Measurements from ENCODE around the gene RAB44. TPM values are rescaled to one million over a fixed set of nuclear protein-coding genes. Genes with fewer than 3 reads are reported as not detected.

RAB44 gene
- total RNA-seq, 1 experiment from 2014 or later, result not detected

DNA sequence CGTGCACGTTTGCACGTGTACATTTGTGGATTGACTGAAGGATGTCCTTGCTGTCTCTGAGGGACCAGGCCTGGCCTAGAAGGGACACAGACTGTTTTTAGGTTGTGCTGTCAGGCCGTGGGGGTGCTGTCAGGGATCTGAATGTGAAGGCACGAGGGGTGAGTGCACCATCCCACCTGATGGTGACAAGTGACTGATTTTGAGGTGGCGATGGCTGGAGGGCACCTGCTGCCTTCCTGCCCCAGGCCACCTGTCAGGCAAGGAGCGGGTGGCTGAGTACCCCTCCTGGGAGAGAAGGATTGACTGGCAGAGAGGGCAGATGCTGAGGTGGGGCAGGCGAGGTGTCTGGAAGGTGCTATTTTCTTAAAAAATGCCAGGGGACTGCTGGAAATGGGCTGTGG is 1.2 kb downstream of the RAB44 start:
- H3K9me3 ChIP-seq (ENCODE audit: insufficient read depth, low read depth), result no peaks in the 10 kb centered on the region
- ChIA-PET POLR2A (ENCODE audit: unreplicated experiment) (no interaction called here), CTCF (no interaction called here)
- no peaks in the 10 kb centered on the region for H3K79me2 ChIP-seq (ENCODE audit: low read depth)
- peaks cover 12% of the 10 kb centered on the region for H3K4me1 ChIP-seq (replicated peaks; ENCODE audit: insufficient read depth)
- no peaks in the 10 kb centered on the region for H3K27me3 ChIP-seq (ENCODE audit: insufficient read depth, low read depth)
- H3F3A ChIP-seq (ENCODE audit: insufficient read depth, low read depth), result no peaks in the 10 kb centered on the region; the same call in 1 of the 2 replicates
- H3K27ac ChIP-seq, result no peak overlapping the region
- no TSS peak for BruUV-seq (replicated peaks)
- no peak overlapping the region for H2AFZ ChIP-seq
- no peaks in the 10 kb centered on the region for H3K9me2 ChIP-seq (ENCODE audit: insufficient read depth)
- DNase-seq, result no peak
- H3K36me3 ChIP-seq (ENCODE audit: low read depth), result no peaks in the 10 kb centered on the region
- H3K4me2 ChIP-seq, result no peak overlapping the region
- intact Hi-C loops (cut with micrococcal nuclease; ENCODE audit: unreplicated experiment), result no loop called here
- no peaks in the 10 kb centered on the region for H4K20me1 ChIP-seq (ENCODE audit: insufficient read depth)
- no peak overlapping the region for H3K4me3 ChIP-seq
- TF ChIP-seq, protein P1, sequence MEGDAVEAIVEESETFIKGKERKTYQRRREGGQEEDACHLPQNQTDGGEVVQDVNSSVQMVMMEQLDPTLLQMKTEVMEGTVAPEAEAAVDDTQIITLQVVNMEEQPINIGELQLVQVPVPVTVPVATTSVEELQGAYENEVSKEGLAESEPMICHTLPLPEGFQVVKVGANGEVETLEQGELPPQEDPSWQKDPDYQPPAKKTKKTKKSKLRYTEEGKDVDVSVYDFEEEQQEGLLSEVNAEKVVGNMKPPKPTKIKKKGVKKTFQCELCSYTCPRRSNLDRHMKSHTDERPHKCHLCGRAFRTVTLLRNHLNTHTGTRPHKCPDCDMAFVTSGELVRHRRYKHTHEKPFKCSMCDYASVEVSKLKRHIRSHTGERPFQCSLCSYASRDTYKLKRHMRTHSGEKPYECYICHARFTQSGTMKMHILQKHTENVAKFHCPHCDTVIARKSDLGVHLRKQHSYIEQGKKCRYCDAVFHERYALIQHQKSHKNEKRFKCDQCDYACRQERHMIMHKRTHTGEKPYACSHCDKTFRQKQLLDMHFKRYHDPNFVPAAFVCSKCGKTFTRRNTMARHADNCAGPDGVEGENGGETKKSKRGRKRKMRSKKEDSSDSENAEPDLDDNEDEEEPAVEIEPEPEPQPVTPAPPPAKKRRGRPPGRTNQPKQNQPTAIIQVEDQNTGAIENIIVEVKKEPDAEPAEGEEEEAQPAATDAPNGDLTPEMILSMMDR (conservative IDR thresholded peaks at IDR 0.05), result no peak
- TF ChIP-seq EZH2 (IDR thresholded peaks at IDR 0.05; ENCODE audit: low read depth), result no peak

GRCh38 chr6:36699348-36699747 is 1.7 kb downstream of the RAB44 start:
- H2AFZ ChIP-seq, result no peak overlapping the region
- no peak overlapping the region for H3K27ac ChIP-seq
- H4K20me1 ChIP-seq (ENCODE audit: insufficient read depth), result no peaks in the 10 kb centered on the region
- POLR2A ChIA-PET (ENCODE audit: unreplicated experiment), result no interaction called here
- no peak for DNase-seq
- no peaks in the 10 kb centered on the region for H3K9me2 ChIP-seq (ENCODE audit: insufficient read depth)
- intact Hi-C loops (cut with micrococcal nuclease; ENCODE audit: unreplicated experiment), result no loop called here
- H3K36me3 ChIP-seq (ENCODE audit: low read depth), result no peaks in the 10 kb centered on the region
- no peaks in the 10 kb centered on the region; the same call in 1 of the 2 replicates for H3F3A ChIP-seq (ENCODE audit: insufficient read depth, low read depth)
- H3K4me2 ChIP-seq, result no peak overlapping the region
- peaks cover 12% of the 10 kb centered on the region for H3K4me1 ChIP-seq (replicated peaks; ENCODE audit: insufficient read depth)
- no peak overlapping the region for H3K4me3 ChIP-seq
- no peaks in the 10 kb centered on the region for H3K27me3 ChIP-seq (ENCODE audit: insufficient read depth, low read depth)
- CTCF ChIA-PET, result no interaction called here
- TF ChIP-seq, protein P1 (conservative IDR thresholded peaks at IDR 0.05), result no peak
- no peak for TF ChIP-seq EZH2 (IDR thresholded peaks at IDR 0.05; ENCODE audit: low read depth)
- BruUV-seq (replicated peaks), result no TSS peak
- no peaks in the 10 kb centered on the region for H3K79me2 ChIP-seq (ENCODE audit: low read depth)
- no peaks in the 10 kb centered on the region for H3K9me3 ChIP-seq (ENCODE audit: insufficient read depth, low read depth)

- no peaks in the 10 kb centered on the region for H3K79me2 ChIP-seq (ENCODE audit: low read depth)
- no peaks in the 10 kb centered on the region; the same call in 1 of the 2 replicates for H3F3A ChIP-seq (ENCODE audit: insufficient read depth, low read depth)
- H3K36me3 ChIP-seq (ENCODE audit: low read depth), result no peaks in the 10 kb centered on the region
- H4K20me1 ChIP-seq (ENCODE audit: insufficient read depth), result no peaks in the 10 kb centered on the region
- peak in 1 of 2 experiments; percentile 30 for DNase-seq
- TF ChIP-seq EZH2 (IDR thresholded peaks at IDR 0.05; ENCODE audit: low read depth), result no peak
- TF ChIP-seq, protein P1 (conservative IDR thresholded peaks at IDR 0.05), result no peak
- no peak overlapping the region for H3K4me3 ChIP-seq
- no peaks in the 10 kb centered on the region for H3K9me3 ChIP-seq (ENCODE audit: insufficient read depth, low read depth)
- BruUV-seq (replicated peaks), result no TSS peak
- peaks cover 12% of the 10 kb centered on the region for H3K4me1 ChIP-seq (replicated peaks; ENCODE audit: insufficient read depth)
- ChIA-PET CTCF (no interaction called here), POLR2A (ENCODE audit: unreplicated experiment) (no interaction called here)
- no peaks in the 10 kb centered on the region for H3K9me2 ChIP-seq (ENCODE audit: insufficient read depth)
- H3K27me3 ChIP-seq (ENCODE audit: insufficient read depth, low read depth), result no peaks in the 10 kb centered on the region
- no peak overlapping the region for H2AFZ ChIP-seq
- H3K27ac ChIP-seq, result no peak overlapping the region
- H3K4me2 ChIP-seq, result no peak overlapping the region
- intact Hi-C loops (cut with micrococcal nuclease; ENCODE audit: unreplicated experiment), result no loop called here
Observed at GRCh38 chr6:36700071-36700812, 2.6 kb downstream of the RAB44 start.

All from PC-9 (cell line).